Glomerular endothelial cell (primary cell): ENCODE measurements around the gene FTCD. TPM values are rescaled to one million over a fixed set of nuclear protein-coding genes. Genes with fewer than 3 reads are reported as not detected.
"Not testable (repeated sequence)": the region's sequence is repeated elsewhere in the genome, so short reads cannot be mapped to it uniquely, and the experiment has no call there.

Experiments
- DNase-seq: peaks from one replicate; pipeline ENCODE4 v3.0.0-alpha.2; 2011; ENCODE audit warnings: low read depth, low spot score; ENCODE audit errors: extremely low read depth
- total RNA-seq: library from RNA; depleted of rRNA; stranded (reverse); fragments of >200 nt; gene quantifications from 2 replicates; pipeline ENCODE4 v1.2.3, GENCODE V29; 2015

The FTCD gene, protein sequence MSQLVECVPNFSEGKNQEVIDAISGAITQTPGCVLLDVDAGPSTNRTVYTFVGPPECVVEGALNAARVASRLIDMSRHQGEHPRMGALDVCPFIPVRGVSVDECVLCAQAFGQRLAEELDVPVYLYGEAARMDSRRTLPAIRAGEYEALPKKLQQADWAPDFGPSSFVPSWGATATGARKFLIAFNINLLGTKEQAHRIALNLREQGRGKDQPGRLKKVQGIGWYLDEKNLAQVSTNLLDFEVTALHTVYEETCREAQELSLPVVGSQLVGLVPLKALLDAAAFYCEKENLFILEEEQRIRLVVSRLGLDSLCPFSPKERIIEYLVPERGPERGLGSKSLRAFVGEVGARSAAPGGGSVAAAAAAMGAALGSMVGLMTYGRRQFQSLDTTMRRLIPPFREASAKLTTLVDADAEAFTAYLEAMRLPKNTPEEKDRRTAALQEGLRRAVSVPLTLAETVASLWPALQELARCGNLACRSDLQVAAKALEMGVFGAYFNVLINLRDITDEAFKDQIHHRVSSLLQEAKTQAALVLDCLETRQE
- 0.64 TPM in 1 of 2 replicates, not detected in the other for total RNA-seq

DNA sequence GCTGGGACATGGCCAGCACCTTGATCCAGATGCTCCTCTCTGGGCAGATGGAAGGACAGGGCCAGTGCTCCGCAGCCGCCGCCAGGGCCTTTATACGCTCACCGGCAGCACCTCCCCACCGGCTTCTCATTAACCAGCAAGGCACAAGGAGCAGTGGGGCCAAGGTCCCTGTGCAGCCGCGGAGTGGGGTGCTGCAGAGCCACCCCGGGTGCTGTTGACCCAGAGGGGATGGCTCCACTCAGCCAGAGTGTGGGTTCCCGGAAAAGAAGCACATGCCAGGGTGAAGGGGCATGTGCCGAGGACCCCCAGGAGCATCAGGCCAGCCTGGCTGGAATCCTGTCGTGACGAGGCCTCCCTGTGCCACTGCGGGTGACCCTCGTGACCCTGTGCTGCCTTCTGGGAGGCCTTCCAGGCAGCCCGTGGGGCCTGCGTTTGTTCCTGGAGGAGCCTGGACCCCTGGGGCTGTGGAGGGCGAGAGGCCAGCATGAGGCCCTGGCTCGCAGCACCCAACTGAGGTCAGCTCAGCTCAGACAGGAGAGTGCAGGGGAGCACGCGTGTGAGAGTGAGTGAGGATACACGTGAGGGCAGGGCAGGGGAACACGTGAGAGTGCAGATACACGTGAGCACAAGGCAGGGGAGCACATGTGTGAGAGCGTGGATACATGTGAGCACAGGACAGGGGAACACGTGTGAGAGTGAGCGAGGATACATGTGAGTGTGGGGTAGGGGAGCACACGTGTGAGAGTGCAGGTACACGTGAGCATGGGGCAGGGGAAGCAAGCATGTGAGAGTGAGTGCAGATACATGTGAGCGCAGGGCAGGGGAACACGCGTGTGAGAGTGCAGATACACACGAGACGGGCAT is at the start of gene FTCD:
Gene FTCD (minus strand): TSS at position 66 of the 864 bp plus-strand sequence. CDS start 56 bp downstream, at position 10.
- no peak for DNase-seq

GRCh38 chr21:46205166-46205565 is 49.8 kb upstream of the FTCD start:
- no peak for DNase-seq

DNA sequence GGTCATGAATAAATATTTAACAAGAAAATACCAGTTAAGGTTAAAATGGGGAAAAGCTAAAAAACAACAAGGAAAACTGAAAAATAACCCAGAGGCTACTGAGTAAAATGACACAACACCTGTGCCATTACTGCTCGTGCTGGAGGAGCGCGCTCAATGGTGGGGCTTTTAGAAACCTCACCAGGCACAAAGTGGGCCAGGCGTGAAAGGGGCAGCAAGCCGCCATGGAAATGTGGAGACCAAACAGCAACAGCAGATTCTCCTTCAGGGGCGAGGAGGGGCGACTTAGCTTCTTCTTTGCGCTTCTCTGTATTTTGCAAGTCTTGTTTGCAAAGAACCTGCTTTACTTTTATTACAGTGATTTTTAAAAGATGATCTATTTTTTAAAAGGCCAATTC is 47.8 kb upstream of the FTCD start:
- no peak for DNase-seq

DNA sequence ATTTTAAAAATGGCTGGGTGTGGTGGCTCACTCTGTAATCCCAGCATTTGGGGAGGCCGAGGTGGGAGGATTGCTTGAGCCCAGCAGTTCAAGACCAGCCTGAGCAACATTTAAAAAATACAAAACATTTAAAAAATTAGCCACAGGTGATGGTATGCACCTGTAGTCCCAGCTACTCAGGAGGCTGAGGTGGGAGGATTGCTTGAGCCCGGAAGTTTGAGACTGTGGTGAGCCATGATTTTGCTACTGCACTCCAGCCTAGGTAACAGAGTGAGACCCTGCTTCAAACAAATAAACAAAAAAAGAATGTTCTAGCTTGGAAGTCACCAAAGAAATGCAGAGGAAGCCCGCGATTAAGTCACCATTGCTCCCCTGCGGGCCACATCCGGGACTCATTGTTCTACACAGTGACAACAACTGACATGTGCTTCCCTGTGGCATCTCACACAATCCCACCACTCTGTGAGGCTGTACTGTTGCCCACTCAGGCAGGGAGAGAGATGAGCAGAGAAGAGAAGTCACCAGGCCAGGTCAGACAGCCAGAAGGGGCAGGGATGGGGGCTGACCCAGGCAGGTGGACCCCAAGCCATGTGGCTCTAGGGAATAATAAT is 47.3 kb upstream of the FTCD start:
- no peak for DNase-seq

DNA sequence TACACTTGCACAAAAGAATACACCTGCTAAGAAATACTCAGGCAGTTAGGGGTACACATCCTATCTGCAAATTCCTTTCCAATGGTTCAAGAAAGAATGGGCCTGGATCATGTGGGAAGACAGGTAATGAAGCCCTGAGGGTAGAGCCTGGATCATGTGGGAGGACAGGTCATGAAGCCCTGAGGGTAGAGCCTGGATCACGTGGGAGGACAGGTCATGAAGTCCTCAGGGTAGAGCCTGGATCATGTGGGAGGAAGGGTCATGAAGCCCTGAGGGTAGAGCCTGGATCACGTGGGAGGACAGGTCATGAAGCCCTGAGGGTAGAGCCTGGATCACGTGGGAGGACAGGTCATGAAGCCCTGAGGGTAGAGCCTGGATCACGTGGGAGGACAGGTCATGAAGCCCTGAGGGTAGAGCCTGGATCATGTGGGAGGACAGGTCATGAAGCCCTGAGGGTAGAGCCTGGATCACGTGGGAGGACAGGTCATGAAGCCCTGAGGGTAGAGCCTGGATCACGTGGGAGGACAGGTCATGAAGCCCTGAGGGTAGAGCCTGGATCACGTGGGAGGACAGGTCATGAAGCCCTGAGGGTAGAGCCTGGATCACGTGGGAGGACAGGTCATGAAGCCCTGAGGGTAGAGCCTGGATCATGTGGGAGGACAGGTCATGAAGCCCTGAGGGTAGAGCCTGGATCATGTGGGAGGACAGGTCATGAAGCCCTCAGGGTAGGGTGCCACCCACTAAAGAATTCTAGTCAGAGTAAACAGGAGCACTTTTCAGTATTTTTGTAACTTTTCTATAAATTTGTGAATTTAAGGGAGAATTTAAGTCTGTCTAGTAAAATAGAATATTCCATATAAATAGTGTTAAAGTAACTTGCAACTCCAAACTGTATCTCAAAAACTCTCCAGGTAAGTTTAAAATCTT is 45.8 kb upstream of the FTCD start:
- not testable (repeated sequence) for DNase-seq

GRCh38 chr21:46199436-46200373 is 44.3 kb upstream of the FTCD start:
- DNase-seq, result no peak

GRCh38 chr21:46196733-46197132 is 41.4 kb upstream of the FTCD start:
- no peak for DNase-seq

DNA sequence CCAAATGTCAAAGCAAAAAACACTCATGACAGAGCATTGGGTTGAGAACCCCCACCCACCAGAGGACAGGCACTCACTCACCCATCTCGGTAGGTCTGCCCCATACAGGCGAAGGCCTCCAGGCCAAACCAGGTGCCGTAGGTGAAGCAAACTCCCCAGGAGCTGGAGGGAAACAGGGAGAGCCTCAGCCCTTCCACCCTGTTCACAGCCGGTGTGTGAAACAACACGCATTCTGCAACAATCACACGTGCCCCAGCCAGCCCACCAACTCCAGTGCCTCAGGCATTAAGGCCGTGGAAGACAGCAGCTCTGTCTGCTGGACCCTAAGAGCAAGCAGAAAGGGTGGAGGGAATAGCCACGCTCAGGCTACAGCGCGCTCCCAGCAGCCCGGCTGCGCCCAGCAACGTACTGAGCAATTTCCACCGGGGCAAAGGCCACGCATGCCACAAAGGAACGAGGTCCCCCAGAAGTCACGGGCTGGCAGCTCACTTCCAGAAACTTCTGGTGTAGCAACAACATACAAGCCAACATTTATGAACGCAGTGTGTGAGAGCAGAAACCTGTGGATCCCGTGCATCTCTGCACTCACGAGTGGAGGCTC is 40.3 kb upstream of the FTCD start:
- DNase-seq, result no peak

- no peak for DNase-seq
These were observed 39.3 kb upstream of the FTCD start for GRCh38 chr21:46194374-46195334.

DNA sequence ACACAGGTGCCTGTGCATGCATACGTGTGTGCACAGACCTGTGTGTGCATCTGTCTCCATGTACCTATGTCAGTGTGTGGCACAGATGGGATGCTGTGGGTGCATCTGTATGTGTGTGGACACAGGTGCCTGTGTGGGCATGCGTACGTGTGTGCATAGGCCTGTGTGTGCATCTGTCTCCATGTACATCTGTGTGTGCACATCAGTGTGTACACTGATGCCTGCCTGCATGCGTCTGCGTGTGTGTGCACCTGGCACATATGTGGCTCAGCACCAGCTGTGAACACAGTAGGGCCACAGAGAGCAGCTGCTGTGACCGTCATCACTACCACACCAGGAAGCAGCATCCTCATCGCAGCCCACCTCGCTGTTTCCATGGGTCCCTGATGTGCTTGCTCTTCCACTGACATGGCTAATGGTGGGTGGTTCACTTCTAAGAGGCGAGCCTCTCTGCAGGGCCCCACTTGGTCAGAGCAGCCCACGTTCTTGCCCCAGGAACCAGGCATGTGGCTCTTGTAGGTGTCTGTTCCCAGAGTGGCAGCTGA is 38.5 kb upstream of the FTCD start:
- no peak for DNase-seq

DNA sequence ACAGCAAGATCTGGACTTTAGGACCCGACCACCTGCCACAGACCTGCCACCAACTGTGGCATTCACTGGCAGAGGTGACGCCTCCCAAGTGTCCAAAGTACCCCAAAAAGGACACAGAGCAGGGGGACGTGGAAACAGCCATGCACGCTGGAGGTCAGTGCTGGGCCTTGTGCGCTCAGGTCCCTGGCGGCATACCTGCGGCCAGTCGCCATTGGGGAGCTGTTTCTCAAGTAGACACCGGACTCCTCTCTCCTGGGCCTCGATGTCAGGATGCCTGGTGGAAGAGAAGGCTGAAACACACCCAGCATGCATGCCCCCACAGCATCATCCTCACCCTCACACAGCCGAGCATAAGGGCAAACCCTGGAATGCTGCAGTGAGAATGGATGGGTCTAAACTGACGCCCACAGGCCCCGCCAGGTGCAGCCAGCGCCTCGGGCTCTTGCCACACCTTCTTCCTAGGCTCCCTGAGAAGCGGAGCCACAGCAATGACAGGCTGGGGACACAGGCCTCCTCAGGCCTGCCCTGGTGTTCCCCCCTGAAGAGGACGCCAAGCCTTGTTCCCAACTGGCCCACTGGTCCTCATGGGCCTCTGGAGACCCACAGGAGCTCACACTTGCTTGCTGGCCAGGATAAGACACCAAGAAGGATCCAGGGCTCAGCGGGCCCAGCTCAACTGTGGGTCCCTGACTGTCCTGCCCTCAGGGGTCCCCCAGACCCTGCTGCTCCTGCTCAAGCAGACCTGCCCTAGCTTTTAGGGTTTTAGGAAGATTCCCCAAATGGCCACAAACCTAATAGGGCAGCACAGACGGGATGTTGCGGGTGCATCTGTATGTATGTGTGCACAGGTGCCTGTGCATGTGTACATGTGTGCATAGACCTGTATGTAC is 36.6 kb upstream of the FTCD start:
- no peak for DNase-seq

DNA sequence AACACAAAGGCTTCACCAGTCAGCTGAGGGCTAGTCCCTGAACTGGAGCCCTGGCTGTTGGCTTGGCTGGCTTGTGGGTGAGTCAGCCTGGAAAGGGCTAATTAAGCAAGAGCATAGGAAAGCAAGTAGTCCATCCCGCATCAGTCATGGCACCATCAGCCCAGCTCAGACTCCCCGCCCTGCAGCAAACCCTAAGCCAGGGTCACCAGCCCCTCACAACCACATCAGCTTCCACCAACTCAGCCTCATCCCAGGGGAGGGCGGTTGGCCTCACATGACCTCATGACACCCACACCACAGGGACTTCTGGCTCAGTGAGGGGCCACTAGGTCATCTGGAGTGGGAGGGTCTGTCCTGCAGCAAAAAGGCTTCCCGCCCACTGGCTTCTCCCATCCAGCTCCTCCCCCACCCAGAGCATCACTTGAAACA is 35.9 kb upstream of the FTCD start:
- no peak for DNase-seq

DNA sequence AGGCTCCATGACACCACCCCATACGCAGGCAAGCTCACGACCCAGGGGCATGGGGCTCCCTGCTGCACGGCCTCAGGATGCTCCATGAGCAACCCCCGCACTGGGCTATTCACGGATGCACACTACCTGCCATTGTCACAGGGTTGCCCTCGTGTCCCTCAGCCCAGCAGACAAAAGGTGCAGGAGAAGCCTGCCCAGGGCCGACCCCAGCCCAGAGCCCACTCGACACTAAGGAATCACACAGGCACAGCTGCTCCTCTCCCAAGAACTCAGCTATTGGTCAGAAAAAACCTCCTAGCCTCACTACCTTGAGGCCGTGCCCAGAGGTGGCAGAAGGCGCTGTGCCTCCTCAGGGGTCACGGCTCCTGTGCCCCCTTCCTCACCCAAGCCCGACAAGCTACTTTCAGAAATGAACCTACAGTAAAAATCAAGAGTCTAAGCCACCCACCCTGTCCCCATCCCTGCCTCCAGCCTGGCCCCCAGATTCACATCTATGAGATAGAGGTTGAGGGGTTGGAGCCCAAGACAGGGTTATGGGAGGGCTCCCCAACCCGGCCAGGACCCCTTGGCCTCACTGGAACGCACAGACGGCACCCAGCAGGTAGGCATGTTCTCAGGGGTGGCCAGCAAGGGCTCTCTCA is 35.2 kb upstream of the FTCD start:
- no peak for DNase-seq

GRCh38 chr21:46189959-46190490 is 34.6 kb upstream of the FTCD start:
- DNase-seq, result no peak

GRCh38 chr21:46189213-46189958 is 34.0 kb upstream of the FTCD start:
- no peak for DNase-seq
